Stimulated activated CD4-positive, alpha-beta T cell treated with anti-CD3 and anti-CD28 coated beads, Interleukin-1b, Interleukin-23, amount 100 ng/mL, for 1 hour (primary cell): Measurements from ENCODE around the gene APRT.
"Not testable (repeated sequence)": the region's sequence is repeated elsewhere in the genome, so short reads cannot be mapped to it uniquely, and the experiment has no call there.

Experiments used
- DNase-seq, 2 donors: peaks; one replicate each; pipeline ENCODE4 v3.0.0-alpha.2; 2020; ENCODE audit warnings: low read depth in 2 of 2

APRT gene

DNA sequence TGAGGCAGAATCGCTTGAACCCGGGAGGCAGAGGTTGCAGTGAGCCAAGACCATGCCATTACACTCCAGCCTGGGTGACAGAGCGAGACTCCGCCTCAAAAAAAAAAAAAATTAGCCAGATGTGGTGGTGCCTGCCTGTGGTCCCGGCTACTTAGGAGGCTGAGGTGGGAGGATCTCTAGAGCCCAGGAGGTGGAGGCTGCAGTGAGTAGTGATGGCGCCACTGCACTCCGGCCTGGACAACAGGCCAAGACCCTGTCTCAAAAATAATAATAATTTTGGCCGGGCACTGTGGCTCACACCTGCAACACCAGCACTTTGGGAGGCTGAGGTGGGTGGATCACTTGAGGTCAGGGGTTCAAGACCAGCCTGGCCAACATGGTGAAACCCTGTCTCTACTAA lies 23.0 kb downstream of the APRT start:
- not testable (repeated sequence) for DNase-seq

DNA sequence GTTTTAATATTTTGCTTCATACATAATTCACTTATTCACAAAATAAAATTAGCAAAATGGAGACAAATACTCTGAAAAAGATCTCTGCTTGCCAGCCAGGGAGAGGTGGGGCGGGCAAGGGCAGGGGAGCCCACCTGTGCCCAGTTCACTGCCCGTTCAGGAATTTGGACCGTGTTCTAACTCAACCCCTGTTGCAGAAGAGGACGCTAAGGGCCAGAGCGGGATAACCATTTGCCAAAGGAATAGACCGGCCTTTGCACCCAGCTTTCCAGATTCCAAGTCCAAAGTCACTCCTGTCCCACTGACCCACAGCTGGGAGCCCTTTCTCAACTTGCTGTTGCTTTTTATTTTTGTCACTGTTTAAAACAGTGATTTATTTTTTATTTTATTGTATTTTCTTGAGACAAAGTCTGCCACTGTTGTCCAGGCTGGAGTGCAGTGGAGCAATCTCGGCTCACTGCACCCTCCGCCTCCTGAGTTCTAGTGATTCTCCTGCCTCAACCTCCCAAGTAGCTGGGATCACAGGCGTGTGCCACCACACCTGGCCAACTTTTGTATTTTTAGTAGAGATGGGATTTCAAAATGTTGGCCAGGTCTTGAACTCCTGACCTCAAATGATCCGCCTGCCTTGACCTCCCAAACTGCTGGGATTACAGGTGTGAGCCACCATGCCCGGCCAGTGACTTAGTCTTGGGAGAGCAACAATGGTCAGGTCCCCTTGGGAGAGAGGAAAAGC lies 24.0 kb downstream of the APRT start:
- DNase-seq = no peak

DNA sequence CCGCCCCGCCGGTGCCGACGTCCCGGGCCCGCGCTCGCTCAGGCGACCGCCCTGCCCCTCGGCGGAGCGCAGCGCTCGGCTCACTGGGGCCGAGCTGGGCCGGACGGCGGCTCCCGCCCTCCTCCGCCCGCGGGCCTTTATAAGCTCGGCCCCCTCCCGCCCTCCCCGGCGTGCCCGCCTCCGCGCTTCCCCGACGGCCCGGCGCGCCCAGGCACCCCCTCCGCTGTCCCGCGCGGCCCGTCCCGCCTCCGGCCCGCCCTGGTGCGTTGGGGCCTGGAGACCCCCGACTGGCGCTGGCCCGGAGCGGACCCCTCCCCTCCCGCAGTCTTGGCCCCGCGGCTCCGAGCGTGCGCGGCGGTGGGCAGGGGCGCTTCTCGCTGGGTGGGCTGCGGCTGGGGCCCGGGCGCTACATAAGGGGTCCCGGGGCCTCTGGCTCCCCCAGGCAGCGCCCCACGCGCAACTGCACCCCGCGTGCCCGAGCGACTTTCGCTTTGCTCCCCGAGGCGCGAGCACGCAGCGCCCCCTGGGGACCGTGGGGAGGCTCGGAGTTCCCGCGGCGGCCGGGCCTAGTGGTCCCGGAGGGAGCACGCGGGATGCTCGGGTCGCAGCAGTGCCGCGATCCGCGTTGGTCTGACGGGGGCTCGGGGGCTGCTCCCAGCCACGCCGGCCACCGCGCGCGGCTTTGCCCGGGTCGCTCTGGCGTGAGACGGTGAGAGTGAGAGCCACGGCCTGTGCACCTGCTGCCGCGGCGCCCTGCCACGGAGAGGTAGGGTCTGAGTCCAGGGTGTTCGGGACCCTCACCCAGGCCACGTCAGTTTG lies 26.4 kb downstream of the APRT start, which contains the start of gene PIEZO1:
Gene PIEZO1 (minus strand): TSS at position 115 of the 819 bp plus-strand sequence. CDS start 256 bp downstream, outside the sequence.
- peak; percentile 63 to 70 for DNase-seq

DNA sequence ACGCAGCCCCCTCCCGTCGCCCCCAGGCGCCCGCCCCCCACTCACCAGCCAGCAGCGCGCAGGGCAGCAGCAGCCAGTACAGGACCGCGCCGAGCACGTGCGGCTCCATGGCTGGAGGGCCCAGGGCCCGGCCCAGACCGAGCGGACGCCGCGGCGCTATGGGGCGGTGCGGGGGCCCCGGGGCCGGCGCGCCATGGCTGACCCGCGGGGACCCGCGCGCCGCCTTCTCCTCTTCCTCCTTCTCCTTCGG lies 26.9 kb downstream of the APRT start:
- no peak for DNase-seq

DNA sequence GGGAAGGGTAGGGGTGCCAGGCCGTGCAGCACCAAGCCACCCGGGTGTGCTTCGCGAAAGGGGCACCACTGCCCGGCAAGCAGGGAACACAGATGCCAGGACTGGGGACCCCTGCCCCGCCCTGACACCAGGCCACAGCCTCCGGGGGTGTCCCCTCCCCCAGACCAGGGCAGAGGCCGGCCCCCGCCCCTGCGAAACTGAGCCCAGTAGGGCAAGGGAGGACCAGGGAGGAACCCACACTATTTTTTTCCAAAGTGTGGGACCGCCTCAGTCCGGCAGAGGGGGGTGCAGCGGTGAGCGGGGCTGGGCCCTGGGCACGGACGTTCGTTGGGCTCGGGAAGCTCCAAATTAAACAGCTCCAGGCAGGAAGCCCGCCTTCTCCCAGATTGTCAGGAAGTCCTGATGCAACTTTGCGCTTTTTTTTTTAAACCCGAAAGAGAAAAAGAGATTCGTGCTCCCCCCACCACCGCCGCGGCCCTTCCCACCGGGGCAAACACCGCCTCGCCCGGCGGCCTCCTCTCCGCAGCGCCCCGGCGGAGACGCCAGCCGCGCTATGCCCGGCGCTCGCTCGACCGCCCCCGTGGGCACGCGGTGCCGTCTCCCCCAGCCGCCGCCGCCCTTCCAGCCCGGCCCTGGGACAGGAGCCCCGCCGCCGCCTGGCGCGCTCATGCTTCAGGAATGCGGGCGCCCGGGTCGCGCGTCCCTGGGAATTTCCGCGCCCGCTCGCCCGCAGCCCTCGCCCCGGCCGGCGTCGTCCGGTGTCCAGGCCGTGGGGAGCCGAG lies 27.5 kb downstream of the APRT start:
- no peak for DNase-seq

DNA sequence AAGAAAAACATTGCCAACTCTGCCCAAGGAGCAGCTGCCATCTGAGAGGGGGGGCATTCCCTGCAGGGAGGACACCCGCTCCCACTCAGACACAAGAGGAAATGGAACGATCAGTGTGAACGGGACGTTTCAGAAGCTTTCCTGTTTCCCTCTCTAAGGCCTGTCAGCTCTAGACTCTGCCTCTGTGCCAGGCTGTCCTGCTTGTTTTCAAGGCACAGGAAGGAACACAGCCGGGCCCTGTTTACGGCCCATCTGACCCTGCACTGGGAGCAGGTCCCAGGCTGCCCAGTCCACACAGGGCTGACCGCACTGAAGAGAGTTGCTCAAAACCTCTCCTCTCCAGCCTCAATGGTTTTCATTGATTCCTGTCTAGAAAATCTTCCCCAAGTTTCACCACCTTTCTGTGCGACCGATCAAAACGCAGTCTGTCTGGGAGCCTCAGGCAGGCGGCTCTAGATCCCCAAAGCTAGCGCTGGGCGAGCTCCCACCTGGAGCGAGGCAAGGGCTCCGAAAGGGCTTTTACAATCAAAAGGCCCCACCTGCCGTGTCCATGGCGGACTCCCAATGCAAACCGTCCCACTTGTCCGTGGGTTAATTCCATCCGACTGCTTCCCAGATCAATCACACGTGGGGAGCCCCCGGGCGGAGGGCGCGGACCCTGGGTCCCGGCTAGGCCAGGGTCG lies 28.2 kb downstream of the APRT start:
- no peak for DNase-seq

DNA sequence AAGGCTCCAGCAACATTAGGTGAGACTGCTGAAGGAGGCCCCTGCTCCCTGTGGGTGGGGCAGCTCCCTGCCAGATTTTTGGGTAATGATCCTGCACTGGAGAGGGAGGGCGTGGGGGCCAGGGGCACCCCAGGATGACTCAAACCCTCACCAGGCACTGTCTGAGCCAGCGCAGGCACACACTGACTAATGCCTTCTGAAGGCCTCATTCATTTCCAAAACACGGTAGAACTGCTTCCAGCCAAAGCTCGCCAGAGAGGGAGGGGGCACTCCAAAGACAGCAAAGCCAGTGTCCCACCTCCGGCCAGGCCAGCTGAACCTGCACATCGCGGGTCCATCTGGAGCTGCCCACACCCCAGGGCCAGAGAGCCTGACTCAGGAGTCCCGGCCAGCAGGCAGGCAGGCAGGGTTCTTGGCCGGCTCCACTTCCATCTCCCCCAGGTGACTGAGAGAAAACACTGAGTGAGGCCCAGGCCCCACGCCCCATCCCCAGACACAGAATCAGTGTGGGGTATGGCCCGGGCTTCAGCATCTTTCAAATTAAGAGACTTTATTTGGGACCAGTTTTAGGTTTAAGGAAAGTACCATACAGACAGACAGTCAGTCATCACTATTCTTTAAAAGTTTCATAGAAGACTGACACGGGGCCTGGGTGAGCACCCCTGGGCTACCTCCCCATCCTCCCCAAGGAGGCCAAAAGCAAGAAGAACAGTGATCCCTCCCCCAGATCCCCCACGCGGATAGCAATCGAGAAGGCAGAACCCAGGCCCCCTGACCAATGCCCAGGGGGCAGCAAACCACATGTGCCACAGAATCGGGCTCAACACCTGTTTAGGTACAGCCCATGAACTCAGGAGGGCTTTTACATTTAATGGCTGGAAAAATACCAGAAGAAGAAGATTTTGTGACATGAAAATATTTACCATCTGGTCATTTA lies 29.0 kb downstream of the APRT start:
- peak in 1 of 2 donors; percentile 67 for DNase-seq

DNA sequence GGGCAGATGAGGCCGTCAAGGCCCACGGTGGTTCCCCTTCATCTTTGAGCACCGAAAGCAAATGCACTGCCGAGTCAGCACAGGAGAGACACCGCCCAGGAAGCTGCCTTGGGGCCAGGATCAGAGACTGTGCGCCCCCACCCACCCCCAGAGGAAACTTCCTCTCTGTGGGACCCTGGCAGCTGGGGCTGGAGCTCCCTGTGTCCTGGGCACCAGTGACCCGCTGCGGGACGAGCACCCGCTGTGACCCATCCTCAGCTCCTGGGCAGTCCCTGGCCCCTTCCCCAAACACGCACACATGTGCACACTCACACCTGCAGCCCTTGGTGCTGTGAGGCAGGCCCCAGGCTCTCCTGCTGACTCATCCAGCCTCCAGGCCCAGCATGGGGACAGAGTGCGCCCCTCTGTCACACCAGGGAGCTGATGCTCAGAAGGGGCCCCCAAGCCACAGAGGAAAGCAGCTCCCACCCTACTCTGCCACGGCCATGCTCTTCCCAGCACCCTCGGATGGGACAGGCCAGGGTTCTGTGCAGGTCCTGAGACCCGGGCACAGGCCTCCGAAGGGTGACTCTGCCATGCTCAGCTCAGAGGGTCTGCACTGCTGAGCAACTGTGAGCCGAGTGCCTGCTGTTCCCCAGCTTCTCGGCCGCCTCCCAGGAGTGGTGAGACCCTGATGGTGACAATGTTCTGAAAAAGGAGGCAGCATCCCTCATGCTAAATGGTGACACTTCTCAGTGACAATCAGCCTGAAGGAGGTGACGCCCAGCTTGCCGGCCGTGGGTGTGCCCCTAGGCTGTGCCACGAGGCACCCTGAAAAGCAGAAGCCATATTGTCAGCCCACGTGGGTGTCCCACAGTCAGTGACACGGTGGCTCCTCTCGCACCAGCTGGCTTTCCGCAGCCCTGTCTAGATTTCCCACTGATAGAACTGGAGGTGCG lies 30.3 kb downstream of the APRT start:
- DNase-seq = no peak

DNA sequence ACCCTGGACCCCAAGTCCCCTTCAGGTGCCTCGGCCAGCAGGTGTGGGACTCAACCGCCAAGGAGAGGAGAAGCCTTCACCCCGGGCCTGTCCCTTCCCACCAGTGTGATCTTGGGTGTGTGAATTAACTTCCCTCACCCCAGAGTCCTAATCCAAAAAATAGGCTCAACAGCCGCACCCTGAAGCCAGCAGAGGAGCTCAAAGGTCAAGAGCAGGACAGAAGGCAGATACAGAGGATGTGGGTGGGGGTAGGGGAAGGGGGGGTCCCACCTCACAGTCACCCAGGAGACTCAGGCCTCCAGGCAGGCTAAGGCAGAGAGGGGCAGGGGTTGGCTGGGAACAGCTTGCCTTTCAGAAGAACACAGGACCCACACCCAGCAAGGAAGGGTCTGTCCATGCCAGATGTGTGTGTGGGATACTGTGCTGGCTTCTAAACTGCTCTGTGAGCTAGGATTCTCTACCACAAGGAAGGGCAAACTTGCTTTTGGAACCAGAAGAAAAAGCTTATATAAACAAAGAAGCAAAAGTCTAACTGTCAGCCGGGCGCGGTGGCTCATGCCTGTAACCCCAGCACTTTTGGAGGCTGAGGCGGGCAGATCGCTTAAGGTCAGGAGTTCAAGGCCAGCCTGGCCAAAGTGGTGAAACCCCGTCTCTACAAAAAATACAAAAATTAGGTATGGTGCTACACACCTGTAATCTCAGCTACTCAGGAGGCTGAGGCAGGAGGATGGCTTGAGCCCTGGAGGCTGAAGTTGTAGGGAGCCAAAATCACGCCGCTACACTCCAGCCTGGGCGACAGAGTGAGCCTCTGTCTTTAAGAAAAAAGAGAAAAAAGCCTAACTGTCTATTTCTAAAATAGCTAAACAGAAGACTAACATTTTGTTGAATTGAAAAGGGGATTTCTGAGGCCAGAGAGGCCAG lies 31.3 kb downstream of the APRT start:
- DNase-seq = no peak

DNA sequence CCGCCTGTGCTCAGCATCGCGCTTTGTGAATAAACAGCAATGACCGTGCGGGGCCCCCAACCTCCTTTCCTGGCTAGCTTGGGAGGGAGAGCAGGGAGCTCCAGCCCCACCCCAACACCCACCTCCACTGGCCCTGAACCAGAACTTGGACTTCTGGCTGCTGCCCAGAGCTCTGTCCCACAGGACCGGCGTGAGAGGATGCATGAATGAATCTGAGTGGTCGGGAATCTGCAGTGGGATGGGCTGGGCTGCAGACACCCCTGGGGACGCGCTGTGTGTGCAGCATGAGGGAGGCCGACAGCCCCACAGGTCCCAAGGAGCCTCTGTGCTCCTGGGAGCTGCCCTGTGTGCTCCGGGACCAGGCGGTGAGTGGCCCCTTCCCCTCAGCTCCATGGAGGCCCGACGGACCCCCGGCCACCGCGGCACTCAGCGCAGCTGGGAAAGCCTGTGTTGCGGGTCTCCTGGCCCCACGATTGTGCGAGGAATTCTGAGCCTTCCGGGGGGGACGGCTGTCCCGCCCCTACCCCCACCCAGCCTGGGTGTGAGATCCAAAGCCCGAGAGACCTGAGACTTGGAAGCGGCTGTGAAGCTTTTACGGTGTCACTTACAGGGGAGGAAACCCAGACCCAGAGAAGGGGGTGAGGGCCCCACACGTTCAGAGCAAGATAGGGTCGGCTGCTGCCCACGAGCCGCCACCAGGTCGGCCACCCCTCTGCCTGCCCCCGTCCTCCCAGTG lies 32.2 kb downstream of the APRT start:
- no peak for DNase-seq

DNA sequence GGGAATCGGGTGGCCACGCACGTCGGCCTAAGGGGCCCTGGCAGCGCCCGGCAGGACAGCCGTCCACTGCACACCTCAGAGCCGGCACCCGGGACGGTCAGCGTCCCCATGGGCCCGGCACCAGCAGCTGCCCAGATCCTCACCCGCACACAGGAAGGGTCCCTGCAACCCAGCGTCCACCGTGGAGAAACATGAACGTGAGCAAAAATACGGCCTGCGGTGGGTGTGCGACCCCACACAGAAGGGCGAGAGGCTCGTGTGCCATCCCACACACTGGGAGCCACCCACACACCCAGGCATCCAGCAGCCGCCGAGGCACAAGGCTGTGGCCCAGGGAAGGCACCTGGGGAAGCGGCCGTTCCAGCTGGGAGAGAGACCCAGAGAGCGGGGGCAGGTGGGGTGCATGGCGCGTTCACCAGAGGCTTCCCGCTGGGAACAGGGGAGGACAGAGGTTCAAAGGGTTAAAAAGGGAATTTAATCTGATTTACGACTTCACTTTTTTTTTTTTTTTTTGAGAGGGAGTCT lies 33.1 kb downstream of the APRT start:
- DNase-seq = no peak

DNA sequence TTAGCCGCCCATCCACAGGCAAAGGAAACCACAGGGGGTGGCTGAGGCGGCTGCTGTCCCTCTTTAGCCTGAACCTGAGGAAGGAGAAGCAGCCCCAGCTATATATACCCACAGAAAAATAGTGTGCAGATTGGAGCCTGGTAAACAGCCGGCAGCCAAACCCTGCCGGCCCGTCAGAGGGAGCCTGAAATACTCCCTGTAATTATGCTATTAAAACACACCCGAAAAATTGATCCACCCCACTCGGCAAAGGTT lies 33.5 kb downstream of the APRT start:
- DNase-seq = no peak

DNA sequence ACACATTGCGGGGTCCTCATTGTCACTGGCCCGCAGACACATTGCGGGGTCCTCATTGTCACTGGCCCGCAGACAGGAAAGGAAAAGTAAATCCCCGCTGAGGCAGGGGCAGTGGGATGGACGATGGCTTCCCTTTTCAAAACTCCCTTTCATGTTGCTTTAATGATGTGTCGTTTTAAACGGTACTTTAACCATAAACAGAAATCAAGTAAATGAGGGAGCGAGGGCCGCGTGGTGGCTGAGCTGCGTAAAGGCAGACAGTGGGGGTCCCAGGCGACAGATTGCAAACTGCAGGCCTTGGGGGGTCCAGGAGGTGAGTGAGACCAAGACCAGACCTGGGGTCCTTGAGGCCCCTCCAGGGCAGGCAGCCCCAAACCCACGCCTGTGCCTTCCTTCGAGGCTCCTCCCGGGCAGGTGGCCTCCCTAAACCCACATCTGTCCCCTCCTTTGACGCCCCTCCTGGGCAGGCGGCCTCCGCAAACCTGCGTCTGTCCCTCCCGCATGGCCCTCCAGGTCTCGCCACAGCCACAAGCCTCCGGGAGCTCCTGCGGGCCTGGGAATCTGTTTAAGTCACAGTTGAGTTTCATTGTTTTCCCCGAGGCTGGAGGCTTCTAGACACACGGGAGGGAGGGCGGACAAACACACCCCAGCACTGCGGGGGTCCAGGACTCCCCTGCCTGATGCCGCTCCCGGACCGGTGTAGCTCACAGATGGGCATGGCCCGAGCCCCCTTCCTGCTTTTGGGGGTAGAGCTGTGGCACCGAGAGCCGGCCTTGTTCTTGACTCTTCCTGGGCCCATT lies 34.1 kb downstream of the APRT start:
- no peak for DNase-seq

DNA sequence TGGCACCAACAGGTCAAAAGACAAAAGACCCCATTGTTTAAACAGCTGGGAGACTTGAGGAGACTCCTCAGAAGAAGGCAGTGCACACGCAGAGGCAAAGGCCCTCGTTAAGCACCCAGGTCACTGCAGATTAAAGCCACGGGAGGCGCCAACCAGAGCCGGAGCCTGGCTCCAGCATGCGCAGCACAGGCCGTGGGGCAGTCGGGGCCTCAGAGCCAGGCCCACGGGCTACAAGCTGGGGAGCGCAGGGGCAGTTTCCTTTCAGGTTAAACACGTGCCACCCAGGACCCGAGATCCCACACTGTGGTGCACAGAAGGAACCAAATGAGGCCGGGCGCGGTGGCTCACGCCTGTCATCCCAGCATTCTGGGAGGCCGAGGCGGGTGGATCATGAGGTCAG lies 35.9 kb downstream of the APRT start:
- no peak for DNase-seq

DNA sequence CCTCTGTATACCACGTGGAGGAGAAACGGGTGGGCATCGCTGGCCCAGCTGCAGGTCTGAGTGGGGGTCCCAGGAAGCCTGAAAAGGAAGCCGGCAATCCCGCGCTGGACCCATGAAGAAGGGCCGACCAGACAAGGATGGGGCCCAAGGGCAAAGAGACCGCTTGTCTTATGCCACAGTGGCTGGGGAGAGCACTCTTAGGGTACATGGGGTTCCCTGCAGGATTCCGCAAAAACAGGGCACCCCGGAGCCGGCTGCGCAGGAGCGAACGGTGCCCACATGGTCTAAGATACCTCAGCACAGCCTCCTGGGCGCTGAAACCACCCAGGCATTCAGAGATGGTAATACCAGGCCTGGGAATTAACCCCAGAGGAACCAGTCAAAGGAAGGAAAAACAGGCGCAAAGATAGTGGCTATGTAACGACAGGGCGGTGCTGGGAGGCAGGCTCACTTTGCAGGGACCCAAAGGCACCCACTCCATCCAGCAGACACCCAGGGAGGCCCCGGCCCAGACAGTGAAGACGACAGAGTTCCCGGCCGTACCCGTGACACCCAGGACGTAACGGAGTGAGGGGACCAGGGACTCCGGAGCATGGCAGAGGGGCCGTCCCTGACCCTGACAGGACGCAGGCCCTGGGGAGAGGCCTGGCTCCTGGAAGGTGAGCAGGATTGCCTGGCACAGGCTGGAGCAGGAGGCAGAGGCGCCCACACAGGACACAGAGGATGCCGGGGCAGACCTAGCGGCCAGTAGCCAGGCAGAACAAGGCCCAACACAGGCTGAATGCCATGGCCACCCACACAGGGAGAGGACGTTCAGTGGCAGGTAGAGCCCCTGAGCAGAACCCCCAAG lies 37.0 kb downstream of the APRT start:
- DNase-seq = no peak

DNA sequence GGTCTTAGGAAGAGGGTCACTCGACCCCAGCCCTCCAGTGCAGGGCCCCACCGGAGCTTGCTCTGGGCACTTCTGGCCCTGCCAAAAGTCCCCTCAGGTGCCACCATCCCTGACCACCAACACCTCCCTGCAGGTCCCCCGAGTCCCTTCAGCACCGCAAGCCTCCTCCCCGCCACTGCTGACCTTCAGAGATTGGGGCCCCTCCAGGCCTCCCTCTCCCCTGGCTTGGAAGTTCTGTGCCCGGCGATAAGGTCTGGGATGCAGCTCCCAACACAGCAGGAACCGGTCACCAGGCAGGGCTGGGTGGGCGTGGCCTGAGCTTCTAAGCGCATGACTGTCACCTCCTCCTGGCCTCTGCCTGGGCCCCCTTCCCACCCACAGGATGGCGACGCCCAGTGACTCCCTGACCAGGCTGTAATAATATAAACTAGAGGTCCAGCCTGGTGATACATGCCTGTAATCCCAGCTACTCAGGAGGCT lies 37.9 kb downstream of the APRT start:
- DNase-seq = no peak
